ENCODE measurements around the gene INTS14.

The INTS14 gene

DNA sequence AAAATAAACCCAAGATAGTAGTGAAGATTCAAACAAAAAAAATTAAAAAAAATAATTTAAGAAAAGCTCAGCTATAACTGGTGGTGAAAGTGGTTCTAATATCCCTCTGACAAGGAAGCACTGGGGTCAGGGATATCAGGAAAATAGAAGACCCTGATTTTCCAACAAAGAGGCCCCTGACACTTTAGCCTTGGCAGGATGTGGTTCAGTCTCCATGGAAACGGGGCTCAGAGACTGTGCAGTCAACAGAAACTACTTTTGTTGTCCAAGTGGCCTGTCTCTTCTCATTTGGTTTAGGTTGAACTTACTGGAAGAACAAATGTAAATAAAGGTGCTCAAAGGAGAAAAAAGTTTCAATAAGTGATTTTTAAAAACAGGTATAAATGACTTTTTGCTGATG lies 27.2 kb downstream of the INTS14 start:
- no peaks in the 10 kb centered on the region for H3K9me3 ChIP-seq (ENCODE audit: control insufficient read depth, low read length)
- H3K9ac ChIP-seq (ENCODE audit: low read length) = no peak overlapping the region
- no peak overlapping the region for H2BK5ac ChIP-seq (ENCODE audit: low read depth, low read length, poor library complexity, severe bottlenecking)
- no peak overlapping the region for H3K4ac ChIP-seq (ENCODE audit: low read depth in 1 of 2, low read length in 2 of 2)
- peaks cover 8 to 82% of the 10 kb centered on the region in 2 experiments for H3K36me3 ChIP-seq (ENCODE audit: control insufficient read depth in 1 of 2, insufficient read depth in 2 of 2, low read depth in 1 of 2, low read length in 2 of 2)
- WGBS = 44% methylated on average over 1 of the region's 1 CpG
- DNase-seq = peak; percentile 86
- peaks cover 6% of the 10 kb centered on the region for H3K4me1 ChIP-seq (ENCODE audit: control insufficient read depth, insufficient read depth, low read depth, low read length)
- H3K4me2 ChIP-seq (ENCODE audit: low read length, poor library complexity, severe bottlenecking) = peak overlapping the region; percentile 33
- H3K14ac ChIP-seq (ENCODE audit: low read length in 2 of 2) = no peak overlapping the region
- H3K4me3 ChIP-seq (ENCODE audit: insufficient read depth in 1 of 2, low read depth in 1 of 2, low read length in 2 of 2) = no peak overlapping the region
- H3K27ac ChIP-seq (ENCODE audit: low read length, poor library complexity, severe bottlenecking) = no peak overlapping the region
- no peak overlapping the region for H3K23ac ChIP-seq (ENCODE audit: low read length in 2 of 2)
- H2AK5ac ChIP-seq (ENCODE audit: low read length, severe bottlenecking) = no peak overlapping the region
- no peak overlapping the region for H2AFZ ChIP-seq (ENCODE audit: low read depth, low read length)
- no peak overlapping the region for H4K8ac ChIP-seq (ENCODE audit: low read length)
- H3K79me1 ChIP-seq (replicated peaks; ENCODE audit: low read length, poor library complexity, severe bottlenecking) = peaks cover 4% of the 10 kb centered on the region
- H3K18ac ChIP-seq (ENCODE audit: low read depth in 1 of 2, low read length in 2 of 2) = no peak overlapping the region
- no peak overlapping the region for H4K91ac ChIP-seq (ENCODE audit: low read length)
- H2BK12ac ChIP-seq (ENCODE audit: low read length in 2 of 2) = no peak overlapping the region
- no peak overlapping the region for H2BK15ac ChIP-seq (ENCODE audit: low read depth, poor library complexity, severe bottlenecking)
- no peaks in the 10 kb centered on the region for H3K27me3 ChIP-seq (ENCODE audit: control insufficient read depth in 1 of 2, insufficient read depth in 1 of 2, low read length in 2 of 2)
- H2BK120ac ChIP-seq (ENCODE audit: low read depth, low read length) = no peak overlapping the region

DNA sequence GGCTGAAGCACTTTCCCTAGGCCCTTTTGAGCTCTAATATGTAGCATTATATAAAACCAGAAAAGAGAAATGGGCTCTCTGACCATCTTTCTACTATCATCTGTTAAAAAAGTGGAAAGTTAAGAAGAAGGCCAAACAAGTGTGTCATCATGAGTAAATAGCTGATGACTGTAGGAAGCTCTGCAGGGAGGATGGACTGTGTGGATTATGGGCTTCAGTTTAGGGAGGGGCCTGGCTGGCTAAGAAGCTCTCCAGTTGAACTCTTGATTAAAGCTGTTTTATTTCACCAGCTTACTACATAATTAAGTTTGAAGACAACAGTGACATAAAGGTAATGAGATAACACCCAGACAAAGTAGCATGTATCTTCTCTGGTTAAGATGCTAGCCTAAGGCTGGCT lies 30.6 kb downstream of the INTS14 start:
- Histone ChIP-seq H3K9me3 (ENCODE audit: control insufficient read depth, low read length) (no peaks in the 10 kb centered on the region), H2AK5ac (ENCODE audit: low read length, severe bottlenecking) (no peak overlapping the region), H3K27ac (ENCODE audit: low read length, poor library complexity, severe bottlenecking) (peak overlapping the region; percentile 94), H3K18ac (ENCODE audit: low read depth in 1 of 2, low read length in 2 of 2) (no peak overlapping the region), H2BK12ac (ENCODE audit: low read length in 2 of 2) (no peak overlapping the region), H3K27me3 (ENCODE audit: control insufficient read depth in 1 of 2, insufficient read depth in 1 of 2, low read length in 2 of 2) (no peaks in the 10 kb centered on the region), H3K4ac (ENCODE audit: low read depth in 1 of 2, low read length in 2 of 2) (no peak overlapping the region), H3K79me1 (replicated peaks; ENCODE audit: low read length, poor library complexity, severe bottlenecking) (peaks cover 4% of the 10 kb centered on the region), H3K4me2 (ENCODE audit: low read length, poor library complexity, severe bottlenecking) (no peak overlapping the region), H3K14ac (ENCODE audit: low read length in 2 of 2) (no peak overlapping the region), H3K4me1 (ENCODE audit: control insufficient read depth, insufficient read depth, low read depth, low read length) (peaks cover 10% of the 10 kb centered on the region), H3K36me3 (ENCODE audit: control insufficient read depth in 1 of 2, insufficient read depth in 2 of 2, low read depth in 1 of 2, low read length in 2 of 2) (peaks cover 7 to 82% of the 10 kb centered on the region in 2 experiments), H2BK15ac (ENCODE audit: low read depth, poor library complexity, severe bottlenecking) (no peak overlapping the region), H3K4me3 (ENCODE audit: insufficient read depth in 1 of 2, low read depth in 1 of 2, low read length in 2 of 2) (no peak overlapping the region), H2AFZ (ENCODE audit: low read depth, low read length) (no peak overlapping the region), H3K23ac (ENCODE audit: low read length in 2 of 2) (no peak overlapping the region), H3K9ac (ENCODE audit: low read length) (peak overlapping the region; percentile 65), H4K91ac (ENCODE audit: low read length) (no peak overlapping the region), H4K8ac (ENCODE audit: low read length) (no peak overlapping the region), H2BK5ac (ENCODE audit: low read depth, low read length, poor library complexity, severe bottlenecking) (peak overlapping the region; percentile 83), H2BK120ac (ENCODE audit: low read depth, low read length) (no peak overlapping the region)
- peak; percentile 75 for DNase-seq

- Histone ChIP-seq H3K4me3 (ENCODE audit: insufficient read depth in 1 of 2, low read depth in 1 of 2, low read length in 2 of 2) (no peak overlapping the region), H3K9ac (ENCODE audit: low read length) (peak overlapping the region; percentile 59), H2AFZ (ENCODE audit: low read depth, low read length) (no peak overlapping the region), H3K27ac (ENCODE audit: low read length, poor library complexity, severe bottlenecking) (peak overlapping the region; percentile 94), H3K4ac (ENCODE audit: low read depth in 1 of 2, low read length in 2 of 2) (peak overlapping the region in 1 of 2 experiments; percentile 13), H4K8ac (ENCODE audit: low read length) (no peak overlapping the region), H3K4me2 (ENCODE audit: low read length, poor library complexity, severe bottlenecking) (no peak overlapping the region), H3K23ac (ENCODE audit: low read length in 2 of 2) (no peak overlapping the region), H4K91ac (ENCODE audit: low read length) (no peak overlapping the region), H3K14ac (ENCODE audit: low read length in 2 of 2) (no peak overlapping the region), H3K4me1 (ENCODE audit: control insufficient read depth, insufficient read depth, low read depth, low read length) (peaks cover 10% of the 10 kb centered on the region), H2BK120ac (ENCODE audit: low read depth, low read length) (no peak overlapping the region), H3K18ac (ENCODE audit: low read depth in 1 of 2, low read length in 2 of 2) (no peak overlapping the region), H3K36me3 (ENCODE audit: control insufficient read depth in 1 of 2, insufficient read depth in 2 of 2, low read depth in 1 of 2, low read length in 2 of 2) (peaks cover 7 to 80% of the 10 kb centered on the region in 2 experiments), H3K9me3 (ENCODE audit: control insufficient read depth, low read length) (no peaks in the 10 kb centered on the region), H2BK15ac (ENCODE audit: low read depth, poor library complexity, severe bottlenecking) (no peak overlapping the region), H2BK5ac (ENCODE audit: low read depth, low read length, poor library complexity, severe bottlenecking) (peak overlapping the region; percentile 83), H3K27me3 (ENCODE audit: control insufficient read depth in 1 of 2, insufficient read depth in 1 of 2, low read length in 2 of 2) (no peaks in the 10 kb centered on the region), H3K79me1 (replicated peaks; ENCODE audit: low read length, poor library complexity, severe bottlenecking) (peaks cover 4% of the 10 kb centered on the region), H2AK5ac (ENCODE audit: low read length, severe bottlenecking) (peak overlapping the region; percentile 88), H2BK12ac (ENCODE audit: low read length in 2 of 2) (no peak overlapping the region)
- no peak for DNase-seq
- WGBS = 83% methylated on average over 3 of the region's 3 CpGs
Measured at GRCh38 chr15:65579762-65580161, 31.2 kb downstream of the INTS14 start.

DNA sequence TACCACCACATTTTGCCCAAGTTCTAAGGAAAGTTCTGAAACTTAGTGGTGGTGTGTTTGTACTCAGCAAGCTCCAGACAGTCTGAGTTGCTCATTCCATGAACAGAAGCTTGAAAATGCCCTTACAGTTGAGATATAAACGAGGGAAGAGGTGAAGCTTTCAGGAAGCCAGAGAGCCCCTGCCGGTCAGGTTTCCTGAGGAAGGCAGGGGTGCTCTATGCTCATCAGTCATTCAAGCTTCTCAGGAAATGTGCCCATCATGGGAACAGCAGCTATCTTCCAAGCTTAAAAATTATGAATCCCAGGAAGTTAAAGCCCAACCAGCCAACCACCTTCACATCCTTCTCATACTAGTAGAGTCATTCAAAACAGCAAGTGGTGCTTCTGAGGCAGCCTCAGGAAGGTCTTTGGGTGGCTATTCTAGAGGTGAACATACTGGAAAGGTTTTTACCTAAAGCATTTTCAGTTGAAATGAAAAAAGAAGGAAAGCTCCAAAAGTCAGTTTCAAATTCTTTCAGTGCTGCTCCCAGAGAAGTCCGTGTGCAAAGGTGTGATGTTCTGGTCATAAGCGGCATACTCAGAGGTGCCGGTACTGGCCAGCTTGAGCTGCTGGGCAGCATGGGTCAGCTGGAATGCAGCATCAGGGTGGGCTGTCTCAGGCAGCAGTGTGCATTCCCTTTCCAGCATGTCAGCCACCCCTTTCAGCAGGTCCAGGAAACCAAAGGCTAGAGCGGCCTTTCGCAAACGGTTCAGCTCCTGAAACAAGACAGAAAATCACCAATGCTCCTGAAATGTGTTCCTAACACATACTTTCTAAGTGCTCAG lies 31.8 kb downstream of the INTS14 start:
- no peak overlapping the region for H3K23ac ChIP-seq (ENCODE audit: low read length in 2 of 2)

More for the DNA sequence above, 31.8 kb downstream of the INTS14 start:
- no peak for DNase-seq
- no peak overlapping the region for H3K14ac ChIP-seq (ENCODE audit: low read length in 2 of 2)
- WGBS = 85% methylated on average over 8 of the region's 8 CpGs
- H2AFZ ChIP-seq (ENCODE audit: low read depth, low read length) = no peak overlapping the region
- peak overlapping the region; percentile 59 for H3K9ac ChIP-seq (ENCODE audit: low read length)
- peaks cover 10 to 80% of the 10 kb centered on the region in 2 experiments for H3K36me3 ChIP-seq (ENCODE audit: control insufficient read depth in 1 of 2, insufficient read depth in 2 of 2, low read depth in 1 of 2, low read length in 2 of 2)
- peaks cover 10% of the 10 kb centered on the region for H3K4me1 ChIP-seq (ENCODE audit: control insufficient read depth, insufficient read depth, low read depth, low read length)
- no peak overlapping the region for H3K4me2 ChIP-seq (ENCODE audit: low read length, poor library complexity, severe bottlenecking)
- H2AK5ac ChIP-seq (ENCODE audit: low read length, severe bottlenecking) = peak overlapping the region; percentile 1
- no peak overlapping the region for H3K18ac ChIP-seq (ENCODE audit: low read depth in 1 of 2, low read length in 2 of 2)
- peaks cover 7% of the 10 kb centered on the region for H3K79me1 ChIP-seq (replicated peaks; ENCODE audit: low read length, poor library complexity, severe bottlenecking)
- no peak overlapping the region for H3K4ac ChIP-seq (ENCODE audit: low read depth in 1 of 2, low read length in 2 of 2)
- peak overlapping the region in 1 of 2 experiments; percentile 21 for H2BK12ac ChIP-seq (ENCODE audit: low read length in 2 of 2)
- peak overlapping the region; percentile 1 for H2BK5ac ChIP-seq (ENCODE audit: low read depth, low read length, poor library complexity, severe bottlenecking)
- H3K4me3 ChIP-seq (ENCODE audit: insufficient read depth in 1 of 2, low read depth in 1 of 2, low read length in 2 of 2) = no peak overlapping the region
- H4K91ac ChIP-seq (ENCODE audit: low read length) = no peak overlapping the region
- H4K8ac ChIP-seq (ENCODE audit: low read length) = peak overlapping the region; percentile 4
- peak overlapping the region; percentile 94 for H3K27ac ChIP-seq (ENCODE audit: low read length, poor library complexity, severe bottlenecking)
- no peak overlapping the region for H2BK15ac ChIP-seq (ENCODE audit: low read depth, poor library complexity, severe bottlenecking)
- H3K27me3 ChIP-seq (ENCODE audit: control insufficient read depth in 1 of 2, insufficient read depth in 1 of 2, low read length in 2 of 2) = no peaks in the 10 kb centered on the region
- no peaks in the 10 kb centered on the region for H3K9me3 ChIP-seq (ENCODE audit: control insufficient read depth, low read length)
- no peak overlapping the region for H2BK120ac ChIP-seq (ENCODE audit: low read depth, low read length)
